Stimulated activated naive CD8-positive, alpha-beta T cell treated with anti-CD3 and anti-CD28 coated beads, Interleukin-15, Interleukin-2, amounts not matched to agents 100 ng/mL and 50 ng/mL, for 24 hours (primary cell): ENCODE measurements around the gene SLC39A13.

Experiments
- H3K27ac Mint-ChIP-seq: one replicate; pipeline ENCODE4 v1.8.0; 2021; ENCODE audit warnings: mild to moderate bottlenecking, mixed read lengths
- H3K27me3 Mint-ChIP-seq: one replicate; pipeline ENCODE4 v1.8.0; 2021; ENCODE audit warnings: mixed read lengths
- H3K36me3 Mint-ChIP-seq: one replicate; pipeline ENCODE4 v1.8.0; 2021; ENCODE audit warnings: low read depth, mixed read lengths
- H3K4me1 Mint-ChIP-seq: one replicate; pipeline ENCODE4 v1.8.0; 2021; ENCODE audit warnings: low read depth, mixed read lengths
- H3K4me3 Mint-ChIP-seq: one replicate; pipeline ENCODE4 v1.8.0; 2021; ENCODE audit warnings: mild to moderate bottlenecking, mixed read lengths
- H3K9me3 Mint-ChIP-seq: one replicate; pipeline ENCODE4 v1.8.0; 2021; ENCODE audit warnings: mixed read lengths

Gene SLC39A13

GRCh38 chr11:47391711-47392432, 16.5 kb upstream of the SLC39A13 start:
- H3K9me3 Mint-ChIP-seq, result no peaks in the 10 kb centered on the region
- H3K36me3 Mint-ChIP-seq, result no peaks in the 10 kb centered on the region
- peak overlapping the region; percentile 31 for H3K27ac Mint-ChIP-seq
- H3K4me1 Mint-ChIP-seq, result peaks cover 68% of the 10 kb centered on the region
- H3K27me3 Mint-ChIP-seq, result no peaks in the 10 kb centered on the region
- no peak overlapping the region for H3K4me3 Mint-ChIP-seq

DNA sequence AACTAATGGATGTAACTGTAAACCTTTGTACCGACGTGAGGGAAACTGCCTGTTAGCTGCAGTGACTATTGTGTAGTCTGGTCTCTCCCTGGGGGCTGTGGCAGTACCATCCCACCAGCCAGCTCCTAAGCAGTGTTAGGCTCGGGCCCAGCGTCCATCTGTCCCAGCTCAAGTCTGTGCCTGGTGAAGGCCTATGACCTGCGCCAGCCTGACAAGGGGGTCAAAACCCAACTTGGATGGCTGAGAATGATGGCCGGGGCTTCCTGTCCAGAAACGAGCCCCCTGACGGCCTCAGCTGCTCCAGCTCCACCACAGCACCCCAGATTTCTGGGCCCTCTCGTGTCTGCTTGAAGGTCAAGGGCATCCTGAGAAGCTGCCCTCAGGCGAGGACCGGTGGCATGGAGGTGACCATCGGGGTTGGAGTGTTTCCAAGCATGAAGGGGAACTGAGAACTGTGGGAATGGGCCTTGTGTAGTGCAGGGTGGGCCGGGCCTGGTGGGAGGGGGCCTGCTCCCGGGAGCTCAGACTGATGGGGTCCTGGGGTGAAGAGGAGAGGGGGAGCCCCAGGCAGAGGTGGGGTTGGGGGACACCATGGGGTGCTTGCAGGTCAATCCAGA, 15.7 kb upstream of the SLC39A13 start:
- Mint-ChIP-seq H3K4me1 (peaks cover 68% of the 10 kb centered on the region), H3K36me3 (no peaks in the 10 kb centered on the region), H3K4me3 (no peak overlapping the region), H3K9me3 (no peaks in the 10 kb centered on the region), H3K27ac (peak overlapping the region; percentile 31), H3K27me3 (no peaks in the 10 kb centered on the region)

- no peaks in the 10 kb centered on the region for H3K27me3 Mint-ChIP-seq
- peaks cover 61% of the 10 kb centered on the region for H3K4me1 Mint-ChIP-seq
- H3K9me3 Mint-ChIP-seq, result no peaks in the 10 kb centered on the region
- H3K36me3 Mint-ChIP-seq, result no peaks in the 10 kb centered on the region
- H3K4me3 Mint-ChIP-seq, result peak overlapping the region; percentile 20
- peak overlapping the region; percentile 90 for H3K27ac Mint-ChIP-seq
Measured at GRCh38 chr11:47393163-47394049, 15.0 kb upstream of the SLC39A13 start.

GRCh38 chr11:47394050-47394321, 14.4 kb upstream of the SLC39A13 start:
- Mint-ChIP-seq H3K36me3 (no peaks in the 10 kb centered on the region), H3K4me1 (peaks cover 55% of the 10 kb centered on the region), H3K27me3 (no peaks in the 10 kb centered on the region), H3K27ac (peak overlapping the region; percentile 90), H3K9me3 (no peaks in the 10 kb centered on the region), H3K4me3 (no peak overlapping the region)

- Mint-ChIP-seq H3K9me3 (no peaks in the 10 kb centered on the region), H3K4me1 (peaks cover 52% of the 10 kb centered on the region), H3K4me3 (peak overlapping the region; percentile 49), H3K27me3 (no peaks in the 10 kb centered on the region), H3K36me3 (no peaks in the 10 kb centered on the region), H3K27ac (peak overlapping the region; percentile 90)
Measured at GRCh38 chr11:47394322-47395222, 13.8 kb upstream of the SLC39A13 start.

- no peaks in the 10 kb centered on the region for H3K9me3 Mint-ChIP-seq
- H3K36me3 Mint-ChIP-seq, result no peaks in the 10 kb centered on the region
- H3K27ac Mint-ChIP-seq, result peak overlapping the region; percentile 90
- H3K27me3 Mint-ChIP-seq, result no peaks in the 10 kb centered on the region
- H3K4me1 Mint-ChIP-seq, result peaks cover 53% of the 10 kb centered on the region
- H3K4me3 Mint-ChIP-seq, result no peak overlapping the region
Measured at GRCh38 chr11:47395223-47396048, 13.0 kb upstream of the SLC39A13 start.

DNA sequence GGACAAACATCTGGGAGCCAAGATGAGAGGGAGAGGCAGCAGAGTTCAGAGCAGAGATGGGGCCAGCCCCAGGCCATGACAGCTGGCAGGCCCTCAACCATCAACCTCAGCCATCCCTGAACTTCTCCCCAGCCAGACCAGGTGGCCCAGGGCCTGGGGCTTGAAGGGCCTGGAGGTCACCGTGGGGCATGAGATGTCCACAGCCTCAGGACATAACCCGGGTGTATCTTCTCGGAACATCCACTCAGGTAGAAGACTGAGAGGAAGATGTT, 12.4 kb upstream of the SLC39A13 start:
- Mint-ChIP-seq H3K9me3 (no peaks in the 10 kb centered on the region), H3K36me3 (no peaks in the 10 kb centered on the region), H3K27ac (peak overlapping the region; percentile 90), H3K4me3 (no peak overlapping the region), H3K27me3 (no peaks in the 10 kb centered on the region), H3K4me1 (peaks cover 53% of the 10 kb centered on the region)

- H3K4me1 Mint-ChIP-seq, result peaks cover 40% of the 10 kb centered on the region
- no peaks in the 10 kb centered on the region for H3K9me3 Mint-ChIP-seq
- H3K27me3 Mint-ChIP-seq, result no peaks in the 10 kb centered on the region
- no peak overlapping the region for H3K4me3 Mint-ChIP-seq
- H3K36me3 Mint-ChIP-seq, result no peaks in the 10 kb centered on the region
- H3K27ac Mint-ChIP-seq, result no peak overlapping the region
Measured at GRCh38 chr11:47398011-47398410, 10.4 kb upstream of the SLC39A13 start.

DNA sequence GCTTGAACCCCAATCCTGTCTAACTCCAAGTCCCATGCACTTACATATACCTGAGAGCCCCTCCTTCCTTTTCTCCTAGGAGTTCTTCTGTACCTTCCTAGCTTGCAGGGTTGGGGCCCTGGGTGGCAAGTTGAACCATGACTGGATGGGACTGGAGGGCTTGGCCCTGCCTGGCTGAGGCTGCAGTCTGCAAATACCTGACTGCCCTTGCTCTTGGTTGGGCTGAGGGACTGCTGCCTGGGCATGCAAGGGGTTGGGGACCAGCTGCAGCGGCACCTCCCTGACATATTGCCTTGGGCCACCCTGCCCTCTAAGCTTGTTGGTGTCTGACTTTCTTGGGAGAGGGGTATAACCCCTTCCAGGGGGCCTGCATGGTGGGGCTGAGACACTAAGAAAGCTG, 9.8 kb upstream of the SLC39A13 start:
- peaks cover 37% of the 10 kb centered on the region for H3K4me1 Mint-ChIP-seq
- no peak overlapping the region for H3K4me3 Mint-ChIP-seq
- no peaks in the 10 kb centered on the region for H3K36me3 Mint-ChIP-seq
- no peaks in the 10 kb centered on the region for H3K9me3 Mint-ChIP-seq
- H3K27ac Mint-ChIP-seq, result no peak overlapping the region
- H3K27me3 Mint-ChIP-seq, result no peaks in the 10 kb centered on the region

DNA sequence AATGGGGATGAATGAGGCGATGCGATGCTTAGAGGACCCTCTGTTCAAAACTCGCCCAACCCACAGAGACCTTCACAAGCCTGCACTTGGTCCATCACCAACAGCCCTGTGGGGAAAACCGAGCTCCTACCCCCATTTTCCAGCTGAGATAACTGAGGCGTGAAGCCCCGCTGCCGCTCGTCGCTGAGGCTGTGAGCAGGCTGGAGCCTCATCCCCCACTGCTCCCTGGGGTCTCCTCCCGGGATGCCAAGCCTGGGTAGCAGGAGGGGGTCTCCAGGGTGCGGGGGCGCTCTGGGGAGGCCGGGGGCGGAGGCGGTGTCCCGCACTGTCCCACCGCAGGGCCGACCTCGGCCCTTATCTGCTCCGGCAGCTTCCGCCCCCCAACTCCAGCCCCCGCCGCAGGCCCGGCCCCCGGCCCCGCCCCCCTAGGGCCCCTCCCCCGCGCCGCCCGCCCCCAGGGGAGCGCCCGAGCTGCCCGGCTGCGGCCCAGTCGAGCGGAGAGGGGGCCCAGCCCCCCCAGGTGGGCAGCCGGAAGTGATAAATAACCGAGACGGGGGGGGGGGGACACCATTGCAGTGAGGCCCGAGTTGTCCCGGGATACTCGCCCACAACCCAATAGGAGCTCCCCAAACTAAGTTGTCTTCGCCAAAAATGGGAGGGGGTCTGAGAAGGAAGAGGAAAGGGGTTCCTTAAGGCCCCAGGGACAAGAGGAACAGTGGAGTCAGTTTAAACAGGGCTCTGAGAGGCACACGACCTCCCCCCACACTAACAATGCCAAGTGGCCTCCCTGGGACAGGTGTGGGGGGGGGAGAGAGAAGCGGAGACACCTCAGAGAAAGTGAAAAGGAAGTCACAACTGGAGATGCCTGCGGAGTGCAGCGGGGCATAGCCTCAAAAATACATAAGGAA, 8.3 kb upstream of the SLC39A13 start:
- H3K27me3 Mint-ChIP-seq, result no peaks in the 10 kb centered on the region
- no peaks in the 10 kb centered on the region for H3K9me3 Mint-ChIP-seq
- peaks cover 22% of the 10 kb centered on the region for H3K4me1 Mint-ChIP-seq
- peak overlapping the region; percentile 74 for H3K4me3 Mint-ChIP-seq
- peak overlapping the region; percentile 74 for H3K27ac Mint-ChIP-seq
- H3K36me3 Mint-ChIP-seq, result no peaks in the 10 kb centered on the region

DNA sequence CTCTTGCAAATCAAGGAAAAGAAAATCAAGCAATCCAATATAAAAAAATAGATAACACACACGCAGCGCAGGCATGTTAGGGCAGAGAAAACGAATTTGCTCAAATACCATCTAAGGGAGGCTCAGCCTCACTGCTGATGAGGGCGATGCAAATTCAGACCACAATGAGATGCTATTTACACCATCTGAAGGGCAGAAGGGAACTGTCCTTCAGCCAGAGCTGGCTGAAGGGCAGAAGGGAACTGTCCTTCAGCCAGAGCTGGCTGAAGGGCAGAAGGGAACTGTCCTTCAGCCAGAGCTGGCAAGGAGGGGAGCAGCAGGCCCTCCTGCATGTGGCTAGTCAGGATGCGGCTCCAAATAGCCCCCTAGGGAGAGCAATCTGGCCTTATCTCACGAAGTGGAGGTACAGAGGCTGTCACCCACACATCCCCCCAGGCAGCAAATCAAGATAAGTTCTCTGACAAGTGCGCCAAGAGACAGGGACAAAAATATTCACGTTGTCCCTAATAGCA, 7.6 kb upstream of the SLC39A13 start:
- Mint-ChIP-seq H3K4me1 (peaks cover 15% of the 10 kb centered on the region), H3K9me3 (no peaks in the 10 kb centered on the region), H3K27me3 (no peaks in the 10 kb centered on the region), H3K36me3 (no peaks in the 10 kb centered on the region), H3K27ac (peak overlapping the region; percentile 74), H3K4me3 (peak overlapping the region; percentile 66)

DNA sequence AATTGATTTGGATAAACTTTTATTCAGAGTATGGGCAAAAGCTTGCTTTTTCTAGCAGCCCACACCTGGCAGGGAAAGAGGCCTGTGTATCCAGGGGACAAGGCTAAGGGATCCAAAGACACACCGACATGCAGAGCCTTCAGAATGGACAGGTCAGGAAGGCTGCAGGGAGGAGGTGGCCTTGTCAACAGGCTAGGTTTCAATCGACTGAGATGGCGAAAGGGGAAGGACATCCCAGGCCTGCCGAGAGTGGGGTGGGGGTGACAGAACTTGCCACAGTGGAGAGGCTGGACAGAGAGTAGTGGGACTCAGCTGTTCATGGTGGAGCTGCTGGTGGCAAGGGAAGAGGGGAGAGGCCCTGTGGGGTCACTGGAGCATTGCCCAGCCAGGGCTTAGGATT, 5.3 kb upstream of the SLC39A13 start:
- H3K4me1 Mint-ChIP-seq, result peaks cover 24% of the 10 kb centered on the region
- H3K36me3 Mint-ChIP-seq, result no peaks in the 10 kb centered on the region
- H3K27ac Mint-ChIP-seq, result no peak overlapping the region
- H3K27me3 Mint-ChIP-seq, result no peaks in the 10 kb centered on the region
- no peaks in the 10 kb centered on the region for H3K9me3 Mint-ChIP-seq
- H3K4me3 Mint-ChIP-seq, result no peak overlapping the region

DNA sequence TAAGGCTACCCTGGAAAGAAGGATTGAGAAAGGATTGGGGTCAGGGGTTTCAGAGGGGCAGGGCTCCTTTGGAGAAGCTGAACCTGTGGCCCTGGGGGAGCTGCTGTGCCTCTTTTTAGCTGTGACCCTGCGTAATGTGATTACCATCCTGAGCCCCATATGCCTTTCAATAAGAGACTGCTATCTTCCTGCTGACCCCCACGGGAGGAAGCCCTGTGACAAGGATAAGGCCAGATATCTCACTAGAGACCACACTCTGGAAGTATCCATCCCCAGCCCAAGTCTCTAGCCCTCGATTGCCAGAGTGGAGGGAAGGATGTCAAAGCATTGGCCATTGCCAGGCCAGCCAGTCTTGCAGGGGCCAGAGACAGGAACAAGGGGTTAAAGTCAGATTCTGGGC, 4.8 kb upstream of the SLC39A13 start:
- Mint-ChIP-seq H3K4me1 (peaks cover 24% of the 10 kb centered on the region), H3K27ac (no peak overlapping the region), H3K4me3 (no peak overlapping the region), H3K9me3 (no peaks in the 10 kb centered on the region), H3K36me3 (no peaks in the 10 kb centered on the region), H3K27me3 (no peaks in the 10 kb centered on the region)
